DMS114 treated with DMSO at 0.1 percent for 48 hours (cell line): ENCODE measurements around the gene GABRE.

Source experiments
- DNase-seq: peaks from one replicate; lab custom pipeline; 2025; ENCODE audit not compliant: unreplicated experiment; lab: John Stamatoyannopoulos, UW

Gene GABRE

GRCh38 chrX:151974336-151975227 lies at the start of gene GABRE:
TSS of gene GABRE (minus strand) at chrX:151974676. CDS start at chrX:151974625, 51 bp downstream.
- DNase-seq, result no peak

GRCh38 chrX:152020888-152021287 lies 46.4 kb upstream of the GABRE start:
- no peak for DNase-seq

GRCh38 chrX:151999813-152000212 lies 25.3 kb upstream of the GABRE start:
- no peak for DNase-seq

- no peak for DNase-seq
Measured at GRCh38 chrX:151997539-151997938, 23.1 kb upstream of the GABRE start.

GRCh38 chrX:151996347-151996746 lies 21.9 kb upstream of the GABRE start:
- DNase-seq, result no peak

GRCh38 chrX:151994476-151994875 lies 20.0 kb upstream of the GABRE start:
- DNase-seq, result no peak

GRCh38 chrX:151988706-151989299 lies 14.3 kb upstream of the GABRE start:
- no peak for DNase-seq

- no peak for DNase-seq
Measured at GRCh38 chrX:151987108-151987507, 12.6 kb upstream of the GABRE start.

- no peak for DNase-seq
Measured at GRCh38 chrX:151985955-151986354, 11.5 kb upstream of the GABRE start.

- DNase-seq, result no peak
Measured at GRCh38 chrX:151985531-151985930, 11.1 kb upstream of the GABRE start.

GRCh38 chrX:151984902-151985301 lies 10.4 kb upstream of the GABRE start:
- DNase-seq, result no peak

GRCh38 chrX:151984328-151984727 lies 9.9 kb upstream of the GABRE start:
- no peak for DNase-seq

- no peak for DNase-seq
Measured at GRCh38 chrX:151983186-151983585, 8.7 kb upstream of the GABRE start.

GRCh38 chrX:151982222-151982621 lies 7.7 kb upstream of the GABRE start:
- DNase-seq, result no peak

- no peak for DNase-seq
Measured at GRCh38 chrX:151981129-151981528, 6.7 kb upstream of the GABRE start.

- no peak for DNase-seq
Measured at GRCh38 chrX:151977923-151978322, 3.4 kb upstream of the GABRE start.

- no peak for DNase-seq
Measured at GRCh38 chrX:151977009-151977408, 2.5 kb upstream of the GABRE start.

GRCh38 chrX:151975736-151976275 lies 1.3 kb upstream of the GABRE start:
- DNase-seq, result no peak

- DNase-seq, result no peak
Measured at GRCh38 chrX:151975228-151975593, 735 bp upstream of the GABRE start.

- no peak for DNase-seq
Measured at GRCh38 chrX:151973851-151974335, 583 bp downstream of the GABRE start.

GRCh38 chrX:151973060-151973661 lies 1.3 kb downstream of the GABRE start:
- no peak for DNase-seq

- DNase-seq, result no peak
Measured at GRCh38 chrX:151970661-151971060, 3.8 kb downstream of the GABRE start.
